ENCODE data around the gene WDR93.
"Not testable (repeated sequence)": the region's sequence is repeated elsewhere in the genome, so short reads cannot be mapped to it uniquely, and the experiment has no call there.

WDR93 gene

GRCh38 chr15:89777073-89777751 lies 86.6 kb downstream of the WDR93 start:
- TF ChIP-seq, protein P1, sequence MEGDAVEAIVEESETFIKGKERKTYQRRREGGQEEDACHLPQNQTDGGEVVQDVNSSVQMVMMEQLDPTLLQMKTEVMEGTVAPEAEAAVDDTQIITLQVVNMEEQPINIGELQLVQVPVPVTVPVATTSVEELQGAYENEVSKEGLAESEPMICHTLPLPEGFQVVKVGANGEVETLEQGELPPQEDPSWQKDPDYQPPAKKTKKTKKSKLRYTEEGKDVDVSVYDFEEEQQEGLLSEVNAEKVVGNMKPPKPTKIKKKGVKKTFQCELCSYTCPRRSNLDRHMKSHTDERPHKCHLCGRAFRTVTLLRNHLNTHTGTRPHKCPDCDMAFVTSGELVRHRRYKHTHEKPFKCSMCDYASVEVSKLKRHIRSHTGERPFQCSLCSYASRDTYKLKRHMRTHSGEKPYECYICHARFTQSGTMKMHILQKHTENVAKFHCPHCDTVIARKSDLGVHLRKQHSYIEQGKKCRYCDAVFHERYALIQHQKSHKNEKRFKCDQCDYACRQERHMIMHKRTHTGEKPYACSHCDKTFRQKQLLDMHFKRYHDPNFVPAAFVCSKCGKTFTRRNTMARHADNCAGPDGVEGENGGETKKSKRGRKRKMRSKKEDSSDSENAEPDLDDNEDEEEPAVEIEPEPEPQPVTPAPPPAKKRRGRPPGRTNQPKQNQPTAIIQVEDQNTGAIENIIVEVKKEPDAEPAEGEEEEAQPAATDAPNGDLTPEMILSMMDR (conservative IDR thresholded peaks at IDR 0.05; ENCODE audit: control insufficient read depth, insufficient read depth, low read depth, low read length) = no peak
- no peak for DNase-seq (ENCODE audit: low read depth)
- H3K4me3 ChIP-seq (ENCODE audit: control insufficient read depth, low read depth, low read length) = no peak overlapping the region

- H3K4me3 ChIP-seq (ENCODE audit: control insufficient read depth, low read depth, low read length) = no peak overlapping the region
- no peak for DNase-seq (ENCODE audit: low read depth)
- TF ChIP-seq, protein P1 (conservative IDR thresholded peaks at IDR 0.05; ENCODE audit: control insufficient read depth, insufficient read depth, low read depth, low read length) = no peak
Observed at GRCh38 chr15:89777782-89778380, 87.3 kb downstream of the WDR93 start.

DNA sequence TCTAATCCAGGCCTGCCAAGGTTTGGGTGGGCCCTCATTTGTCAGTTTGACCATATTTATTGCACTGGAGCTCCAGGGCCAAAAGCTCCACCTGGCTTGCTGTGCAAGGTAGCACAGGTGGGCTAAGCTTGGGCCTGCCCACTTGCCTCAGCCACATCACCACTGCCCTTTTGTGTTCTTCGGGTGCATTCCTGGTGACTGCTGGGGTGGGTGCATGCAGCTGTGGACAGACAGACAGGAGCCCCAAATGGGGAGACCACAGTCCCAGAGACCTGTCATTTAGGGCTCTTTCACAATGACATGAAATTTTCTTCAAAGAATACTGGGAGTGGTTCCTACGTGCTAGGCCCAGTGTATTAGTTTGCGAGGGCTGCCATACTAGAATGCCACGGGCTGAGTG lies 88.2 kb downstream of the WDR93 start:
- TF ChIP-seq, protein P1 (conservative IDR thresholded peaks at IDR 0.05; ENCODE audit: control insufficient read depth, insufficient read depth, low read depth, low read length) = no peak
- H3K4me3 ChIP-seq (ENCODE audit: control insufficient read depth, low read depth, low read length) = no peak overlapping the region
- DNase-seq (ENCODE audit: low read depth) = no peak

DNA sequence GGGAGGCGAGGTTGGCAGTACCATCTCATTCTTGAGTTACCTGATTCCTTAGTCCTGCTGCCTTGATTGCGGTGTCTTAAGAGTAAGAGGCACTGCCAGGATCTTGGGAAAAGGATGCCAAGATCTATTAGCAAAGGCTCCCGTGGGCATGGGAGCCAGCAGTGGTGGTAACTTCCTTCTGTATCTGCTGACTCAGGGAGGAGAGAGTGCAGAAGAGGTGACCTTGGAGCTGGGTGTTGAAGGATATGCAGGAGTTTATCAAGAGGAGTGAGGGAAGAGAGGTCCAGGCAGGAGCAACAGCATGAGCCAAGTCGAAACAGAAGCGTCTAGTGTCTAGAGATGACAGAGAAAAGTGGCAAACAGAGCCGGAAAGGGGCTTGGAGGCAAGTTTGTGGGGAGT lies 90.0 kb downstream of the WDR93 start:
- no peak overlapping the region for H3K4me3 ChIP-seq (ENCODE audit: control insufficient read depth, low read depth, low read length)
- no peak for DNase-seq (ENCODE audit: low read depth)
- TF ChIP-seq, protein P1 (conservative IDR thresholded peaks at IDR 0.05; ENCODE audit: control insufficient read depth, insufficient read depth, low read depth, low read length) = no peak

DNA sequence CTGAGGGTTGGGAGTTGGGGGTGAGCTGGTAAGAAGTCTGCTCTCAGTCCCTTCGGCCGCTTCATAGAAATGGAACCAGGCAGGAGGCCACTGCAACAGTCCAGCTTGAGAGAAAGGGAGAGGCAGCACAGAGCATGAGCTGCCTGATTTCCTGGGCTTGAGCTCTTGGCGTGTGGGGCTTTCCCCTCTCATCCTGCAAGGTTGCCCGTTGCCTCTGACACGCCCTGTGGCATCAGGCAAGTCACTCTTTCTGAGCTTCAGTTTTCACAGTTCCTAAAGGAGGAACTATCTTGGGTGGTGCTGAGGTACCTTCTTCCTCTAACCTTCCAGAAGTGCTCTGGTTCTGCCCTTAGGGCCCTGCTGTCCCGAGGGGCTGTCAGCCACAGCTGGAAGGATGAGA lies 90.4 kb downstream of the WDR93 start:
- no peak for DNase-seq (ENCODE audit: low read depth)
- TF ChIP-seq, protein P1 (conservative IDR thresholded peaks at IDR 0.05; ENCODE audit: control insufficient read depth, insufficient read depth, low read depth, low read length) = no peak
- H3K4me3 ChIP-seq (ENCODE audit: control insufficient read depth, low read depth, low read length) = no peak overlapping the region

- TF ChIP-seq, protein P1 (conservative IDR thresholded peaks at IDR 0.05; ENCODE audit: control insufficient read depth, insufficient read depth, low read depth, low read length) = no peak
- DNase-seq (ENCODE audit: low read depth) = peak; percentile 70
Observed at GRCh38 chr15:89781891-89782618, 91.4 kb downstream of the WDR93 start.

GRCh38 chr15:89782619-89782950 lies 92.0 kb downstream of the WDR93 start:
- not testable (repeated sequence) for DNase-seq (ENCODE audit: low read depth); H3K4me3 ChIP-seq (ENCODE audit: control insufficient read depth, low read depth, low read length)

More at GRCh38 chr15:89781891-89782618, 91.4 kb downstream of the WDR93 start:
- H3K4me3 ChIP-seq (ENCODE audit: control insufficient read depth, low read depth, low read length) = no peak overlapping the region
